OCI-M1 (cell line): ENCODE data around the gene MCHR1.
"Not testable (repeated sequence)": the region's sequence is repeated elsewhere in the genome, so short reads cannot be mapped to it uniquely, and the experiment has no call there.

Source experiments
- DNase-seq: peaks from one replicate; lab custom pipeline; 2025; lab: John Stamatoyannopoulos, UW

The MCHR1 gene

DNA sequence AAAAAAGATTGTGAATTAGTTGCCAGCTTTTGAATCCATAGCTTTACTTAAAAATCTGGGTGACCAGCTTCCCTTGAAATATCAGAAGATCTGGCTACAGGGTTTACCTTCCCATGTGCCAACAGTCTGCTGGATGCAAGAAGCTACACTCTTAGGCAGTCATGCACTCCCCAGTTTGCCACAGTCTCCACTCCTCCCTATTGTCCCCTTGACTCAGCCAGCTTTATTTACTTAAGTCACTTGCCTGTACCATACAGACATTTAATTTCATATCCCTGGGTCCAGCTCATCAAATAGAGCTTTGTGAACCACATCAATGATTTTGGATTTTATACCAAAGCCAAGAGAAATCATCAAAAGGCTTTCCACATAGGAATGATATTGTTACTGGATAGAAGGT, 12.2 kb downstream of the MCHR1 start:
- DNase-seq: no peak

DNA sequence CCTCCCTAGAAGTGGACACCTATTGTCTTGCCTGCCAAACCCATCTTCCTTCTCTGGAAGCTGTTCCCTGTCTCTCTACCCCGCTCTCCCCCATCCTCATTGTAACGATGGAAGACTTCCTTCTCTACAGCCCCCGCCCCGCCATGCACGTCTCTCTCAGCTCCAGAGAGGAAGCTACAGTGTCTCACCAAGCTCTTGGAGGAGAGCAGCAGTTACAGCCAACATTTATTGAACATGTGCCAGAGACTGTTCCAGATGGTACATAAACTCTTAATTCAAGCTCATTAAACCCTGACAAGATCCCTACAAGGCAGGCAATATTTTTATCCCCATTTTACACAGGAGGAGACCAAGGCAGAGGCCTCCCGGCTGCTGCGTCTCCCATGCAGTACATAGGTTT, 15.1 kb downstream of the MCHR1 start:
- peak; percentile 22 for DNase-seq

DNA sequence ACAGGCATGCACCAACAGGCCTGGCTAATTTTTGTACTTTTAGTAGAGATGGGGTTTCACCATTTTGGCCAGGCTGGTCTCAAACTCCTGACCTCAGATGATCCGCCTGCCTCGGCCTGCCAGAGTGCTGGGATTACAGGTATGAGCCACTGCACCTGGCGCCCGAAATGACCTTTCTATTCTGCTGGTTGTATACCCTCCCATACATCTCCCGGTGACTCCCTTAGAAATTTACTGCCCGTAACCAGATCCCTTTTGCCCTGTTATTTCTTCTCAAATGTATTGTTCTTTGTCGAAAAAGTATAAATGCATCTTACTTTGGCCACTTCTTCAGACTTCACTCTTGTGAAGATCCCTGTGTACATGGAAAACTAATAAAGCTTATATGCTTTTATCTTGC, 22.0 kb downstream of the MCHR1 start:
- no peak for DNase-seq

DNA sequence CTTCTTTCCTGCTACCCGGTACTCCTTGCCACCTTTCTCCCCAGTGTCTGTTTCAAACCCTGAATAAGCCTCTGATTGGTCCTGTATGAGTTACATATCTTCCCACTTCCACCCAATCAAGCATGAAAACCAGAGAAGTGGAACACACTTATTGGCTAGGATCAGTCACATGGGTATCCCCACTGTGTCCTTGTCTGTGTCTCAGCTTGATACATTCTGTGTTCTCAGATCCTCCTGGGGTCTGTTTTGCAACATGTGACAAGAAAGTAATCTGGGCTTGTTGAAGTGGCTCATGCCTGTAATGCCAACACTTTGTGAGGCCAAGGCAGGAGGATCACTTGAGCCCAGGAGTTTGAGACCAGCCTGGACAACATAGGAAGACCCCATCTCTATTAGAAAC, 23.9 kb downstream of the MCHR1 start:
- DNase-seq: peak; percentile 48

DNA sequence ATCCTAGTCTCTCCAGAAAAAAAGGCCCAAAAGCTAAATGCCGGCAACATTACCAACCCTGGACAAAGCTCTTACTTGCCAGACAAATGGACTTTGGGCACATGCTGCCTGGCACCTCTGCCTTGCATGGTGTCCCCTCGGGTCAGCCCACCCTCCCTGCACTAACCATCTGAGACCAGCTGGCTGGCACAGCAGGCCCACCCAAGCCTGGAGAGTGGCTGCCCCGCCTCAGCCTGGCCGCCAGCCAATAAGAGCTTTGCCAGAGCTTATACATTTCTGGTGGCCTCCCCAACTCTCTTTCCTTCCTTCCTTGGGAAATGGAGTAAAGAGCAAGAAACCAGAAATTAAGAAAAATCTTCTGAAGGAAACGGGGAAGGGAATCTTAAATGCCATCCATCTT, 24.5 kb downstream of the MCHR1 start:
- DNase-seq: no peak

DNA sequence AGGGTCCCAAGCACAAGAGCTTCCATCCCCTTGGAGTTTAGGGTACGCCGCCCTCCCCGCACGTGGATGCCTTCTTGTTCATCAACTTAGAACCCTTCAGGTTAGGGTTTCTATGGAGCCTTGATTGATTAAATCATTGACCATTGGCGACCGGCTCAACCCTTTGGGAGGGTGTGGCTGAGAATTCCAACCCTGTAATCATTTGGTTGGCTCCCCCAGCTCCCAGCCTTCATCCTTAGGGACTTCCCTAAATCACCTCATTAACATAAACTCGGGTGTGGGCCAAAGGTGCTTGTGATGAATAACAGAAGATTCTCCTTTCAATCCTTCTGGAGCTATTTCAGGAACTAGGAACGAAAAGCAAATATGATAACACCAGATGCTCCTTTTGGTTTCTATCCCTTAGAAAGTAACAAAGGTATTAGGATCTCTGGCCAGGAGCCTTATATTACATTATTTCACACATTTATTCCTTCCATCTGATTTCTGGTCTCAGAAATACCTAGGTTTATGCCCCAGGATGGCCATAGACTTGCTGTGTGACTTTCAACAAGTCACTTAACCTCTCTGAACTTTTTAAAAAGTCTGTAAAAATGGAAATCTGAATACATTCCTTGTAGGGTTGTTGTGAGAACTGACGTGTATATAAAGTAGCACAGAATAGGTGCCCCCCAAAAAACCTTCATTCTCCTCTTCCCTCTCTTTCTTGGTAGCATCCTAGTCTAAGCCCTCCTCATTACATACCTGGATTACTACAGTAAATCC, 26.8 kb downstream of the MCHR1 start:
- DNase-seq: no peak

DNA sequence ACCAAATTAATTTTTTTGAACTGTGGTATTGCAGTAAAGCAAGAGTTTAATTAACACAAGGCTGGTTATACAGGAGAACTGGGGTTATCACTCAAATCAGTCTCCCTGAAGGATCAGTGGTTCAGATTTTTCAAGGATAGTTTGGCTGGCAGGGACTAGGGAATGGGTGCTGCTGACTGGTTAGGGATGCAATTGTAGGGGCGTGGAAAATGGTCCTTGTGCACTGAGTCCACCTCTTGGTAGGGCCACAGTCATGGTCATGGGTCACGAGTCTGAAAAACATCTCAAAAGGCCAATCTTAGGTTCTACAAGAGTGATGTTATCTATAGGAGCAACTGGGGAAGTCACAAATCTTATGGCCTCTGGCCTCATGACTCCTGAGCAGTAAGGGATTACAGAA, 27.9 kb downstream of the MCHR1 start:
- no peak for DNase-seq

DNA sequence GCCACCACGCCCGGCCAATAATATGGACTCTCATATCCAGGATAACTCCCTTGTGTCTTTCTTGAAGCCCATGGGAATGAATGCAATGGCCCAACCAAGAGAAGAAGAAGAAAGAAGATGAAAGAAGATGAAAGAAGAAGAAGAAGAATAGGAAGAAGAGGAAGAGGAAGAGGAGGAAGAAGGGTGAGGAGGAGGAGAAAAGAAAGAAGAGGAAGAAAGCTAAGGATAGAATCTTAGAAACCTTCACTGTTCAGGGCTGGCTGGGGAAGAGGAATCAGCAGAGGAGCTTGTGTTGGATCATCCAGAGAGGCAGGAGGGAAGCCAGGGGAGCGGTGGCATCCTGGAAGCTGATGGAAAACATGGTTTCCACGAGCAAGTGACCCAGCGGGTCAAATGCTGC, 28.9 kb downstream of the MCHR1 start:
- no peak for DNase-seq

DNA sequence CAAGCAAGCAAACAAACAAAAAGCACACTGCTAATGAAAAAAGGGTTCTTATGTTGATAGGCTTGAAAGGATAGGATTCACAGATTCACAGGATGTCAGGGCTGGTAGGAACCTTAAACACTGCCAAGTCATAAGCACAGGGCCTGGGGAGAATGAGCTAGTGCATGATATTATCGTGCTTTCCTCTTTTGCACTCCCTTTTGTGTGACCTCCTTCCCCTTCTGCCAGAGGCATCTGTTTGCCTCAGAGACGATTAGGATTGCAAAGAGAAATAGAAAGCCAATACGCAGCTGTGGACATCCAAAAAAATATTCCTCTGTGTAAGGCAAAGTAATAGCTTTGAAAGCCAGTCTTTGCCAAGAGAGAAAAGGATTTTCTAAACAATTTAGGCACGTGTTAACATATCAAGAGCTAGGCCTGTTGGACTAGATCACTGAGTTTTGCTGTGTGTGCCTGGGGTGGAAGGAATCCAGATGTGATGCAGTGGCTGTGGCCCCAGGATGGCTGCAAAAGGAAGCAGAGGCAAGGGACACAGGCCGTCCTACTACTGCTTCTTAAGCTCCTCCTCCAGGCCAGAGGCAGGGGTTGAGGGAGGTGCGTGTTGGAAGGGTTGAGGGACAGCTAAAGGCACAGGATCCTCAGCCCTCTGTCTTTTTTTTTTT, 30.6 kb downstream of the MCHR1 start:
- peak; percentile 92 for DNase-seq

DNA sequence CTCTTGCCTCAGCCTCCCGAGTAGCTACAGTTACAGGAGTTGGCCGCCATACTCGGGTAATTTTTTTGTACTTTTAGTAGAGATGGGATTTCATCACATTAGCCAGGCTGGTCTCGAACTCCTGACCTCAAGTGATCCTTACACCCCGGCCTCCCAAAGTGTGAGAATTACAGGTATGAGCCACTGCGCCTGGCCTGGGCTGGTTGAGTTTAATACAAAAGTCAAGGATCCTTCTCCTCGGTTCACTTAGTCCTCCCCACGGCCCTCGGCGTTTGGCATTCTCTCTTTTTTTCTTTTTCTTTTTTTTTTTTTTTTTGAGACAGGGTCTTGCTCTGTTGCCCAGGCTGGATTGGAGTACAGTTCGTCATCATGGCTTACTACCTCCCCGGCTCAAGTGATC, 33.0 kb downstream of the MCHR1 start:
- DNase-seq: no peak

DNA sequence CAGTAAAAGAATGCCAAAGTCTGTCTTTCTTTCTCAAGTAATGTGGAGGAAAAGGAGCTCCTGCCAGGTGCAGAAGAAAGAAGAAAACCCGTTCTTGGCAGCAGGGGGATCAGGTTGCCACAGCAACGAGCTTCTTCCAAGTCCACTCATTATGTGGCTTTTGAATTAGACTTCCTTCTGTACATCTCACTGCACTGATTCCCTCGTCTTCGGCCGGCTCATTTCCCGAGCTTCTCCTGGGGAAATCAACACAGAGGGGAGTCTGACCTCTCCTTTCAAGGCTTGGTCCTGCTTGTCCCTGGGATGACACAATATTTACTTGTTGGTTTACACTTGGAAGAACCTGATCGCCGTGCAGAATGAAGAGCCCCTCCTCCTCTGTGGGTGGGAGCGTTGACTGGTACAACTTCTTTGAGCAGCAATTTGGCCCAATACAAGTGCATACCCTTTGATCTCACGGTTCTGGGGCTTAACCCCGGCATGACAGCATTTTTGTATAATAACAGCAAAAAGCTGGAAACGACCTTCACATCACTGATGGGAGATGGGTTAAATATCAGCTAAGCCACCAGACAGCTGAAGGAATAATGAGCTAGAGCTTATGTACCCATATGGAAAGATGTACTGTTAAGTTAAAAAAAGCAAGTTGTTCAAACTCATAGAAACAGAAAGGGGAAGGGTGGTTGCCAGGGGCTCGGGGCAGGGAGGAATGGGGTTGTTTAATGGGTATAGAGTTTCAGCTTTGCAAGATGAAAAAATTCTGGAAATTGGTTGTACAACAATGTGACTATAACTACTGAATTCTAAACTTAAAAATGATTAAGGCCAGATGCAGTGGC, 35.4 kb downstream of the MCHR1 start:
- DNase-seq: no peak

DNA sequence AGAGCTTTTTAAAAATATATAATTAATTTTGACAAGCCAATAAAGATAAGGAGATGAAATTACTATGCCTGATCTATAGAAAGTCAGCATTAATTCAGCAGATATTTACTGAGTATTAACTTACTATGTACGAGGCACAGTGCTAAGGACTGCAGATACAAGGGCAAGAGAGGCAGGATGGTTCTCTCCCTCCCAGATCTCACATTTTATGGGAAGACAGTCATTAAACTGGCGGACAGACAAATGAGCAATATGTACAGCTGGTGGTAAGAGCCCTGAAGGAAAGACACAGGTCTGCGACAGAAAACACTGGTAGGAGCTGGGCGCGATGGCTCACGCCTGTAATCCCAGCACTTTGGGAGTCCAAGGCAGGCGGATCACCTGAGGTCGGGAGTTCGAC, 36.8 kb downstream of the MCHR1 start:
- DNase-seq: no peak

DNA sequence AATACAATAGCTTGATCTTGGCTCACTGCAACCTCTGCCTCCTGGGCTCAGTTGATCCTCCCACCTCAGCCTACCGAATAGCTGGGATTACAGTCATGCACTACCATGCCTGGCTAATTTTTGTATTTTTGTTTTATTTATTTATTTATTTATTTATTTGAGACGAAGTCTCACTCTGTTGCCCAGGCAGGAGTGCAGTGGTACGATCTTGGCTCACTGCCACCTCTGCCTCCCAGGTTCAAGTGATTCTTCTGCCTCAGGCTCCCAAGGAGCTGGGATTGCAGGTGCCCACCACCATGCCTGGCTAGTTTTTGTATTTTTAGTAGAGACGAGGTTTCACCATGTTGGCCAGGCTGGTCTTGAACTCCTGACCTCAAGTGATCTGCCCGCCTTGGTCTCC, 38.4 kb downstream of the MCHR1 start:
- DNase-seq: not testable (repeated sequence)

DNA sequence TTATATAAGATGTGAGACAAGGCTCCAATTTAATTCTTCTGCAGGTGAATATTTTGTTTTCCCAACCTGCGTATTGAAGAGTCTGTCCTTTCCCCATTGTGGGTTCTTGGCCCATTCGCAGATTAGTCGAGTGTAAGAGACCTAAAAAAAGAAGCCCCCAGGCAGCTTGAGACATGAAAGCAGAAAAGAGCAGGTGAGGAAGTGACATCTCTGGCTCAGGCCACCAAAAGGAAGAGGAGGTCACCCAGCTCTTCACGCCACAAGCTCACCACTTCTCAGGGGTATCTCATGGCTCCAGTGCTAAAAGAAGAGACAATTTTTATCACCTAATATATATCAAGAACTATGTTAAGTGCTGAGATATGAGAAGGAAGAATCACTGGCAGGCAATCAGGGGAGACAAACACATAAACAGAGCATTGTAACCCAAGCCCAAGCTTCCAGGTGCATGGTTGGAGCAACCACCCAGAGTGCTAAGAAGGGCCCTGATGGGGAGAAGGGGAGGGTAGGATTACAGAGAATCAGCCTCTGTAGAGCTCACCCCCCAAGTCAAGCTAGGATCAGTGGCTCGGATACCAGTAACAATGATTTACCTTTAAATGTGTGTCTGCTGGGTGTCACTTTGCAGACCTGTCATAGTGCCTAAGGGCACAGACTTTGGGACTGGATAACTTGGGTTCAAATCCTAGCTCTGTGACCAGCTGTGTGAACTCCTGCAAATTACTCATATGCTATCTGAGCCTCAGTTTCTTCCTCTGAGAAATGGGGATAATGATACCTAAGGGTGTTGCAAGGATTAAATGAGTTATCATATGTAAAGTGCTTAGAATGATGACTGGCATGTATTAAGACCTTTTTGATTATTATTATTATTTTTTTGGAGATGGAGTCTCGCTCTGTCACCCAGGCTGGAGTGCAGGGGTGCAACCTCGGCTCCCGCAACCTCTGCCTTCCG, 39.2 kb downstream of the MCHR1 start:
- DNase-seq: no peak

DNA sequence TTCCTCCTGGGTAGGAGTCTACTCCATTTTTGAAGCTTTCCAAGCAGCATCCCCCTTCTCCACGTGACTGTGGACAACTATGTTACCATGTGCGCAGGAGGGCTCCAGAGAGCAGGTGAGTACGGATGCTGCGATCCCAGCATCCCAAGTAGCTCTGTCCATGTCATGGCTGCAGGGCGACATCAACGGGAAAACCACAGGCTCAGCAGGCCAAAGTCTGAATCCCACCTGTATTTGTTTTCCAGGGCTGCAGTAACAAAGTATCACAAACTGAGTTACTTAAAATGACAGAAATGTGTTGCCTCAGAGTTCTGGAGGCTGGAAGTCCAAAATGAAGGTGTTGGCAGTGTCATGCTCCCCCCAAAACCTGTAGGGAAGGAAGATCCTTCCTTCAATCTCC, 40.3 kb downstream of the MCHR1 start:
- no peak for DNase-seq

DNA sequence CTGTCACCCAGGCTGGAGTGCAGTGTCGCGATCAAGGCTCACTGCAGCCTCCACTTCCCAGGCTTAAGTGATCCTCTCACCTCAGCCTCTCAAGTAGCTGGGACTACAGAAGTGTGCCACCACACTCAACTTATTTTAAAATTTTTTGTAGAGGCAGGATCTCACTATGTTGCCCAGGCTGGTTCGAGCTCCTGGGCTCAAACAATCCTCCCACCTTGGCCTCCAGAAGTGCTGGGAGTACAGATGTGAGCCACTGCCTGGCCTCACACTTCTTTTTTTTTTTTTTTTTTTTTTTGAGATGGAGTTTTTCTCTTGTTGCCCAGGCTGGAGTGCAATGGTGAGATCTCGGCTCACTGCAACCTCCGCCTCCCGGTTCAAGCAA, 40.9 kb downstream of the MCHR1 start:
- DNase-seq: not testable (repeated sequence)

DNA sequence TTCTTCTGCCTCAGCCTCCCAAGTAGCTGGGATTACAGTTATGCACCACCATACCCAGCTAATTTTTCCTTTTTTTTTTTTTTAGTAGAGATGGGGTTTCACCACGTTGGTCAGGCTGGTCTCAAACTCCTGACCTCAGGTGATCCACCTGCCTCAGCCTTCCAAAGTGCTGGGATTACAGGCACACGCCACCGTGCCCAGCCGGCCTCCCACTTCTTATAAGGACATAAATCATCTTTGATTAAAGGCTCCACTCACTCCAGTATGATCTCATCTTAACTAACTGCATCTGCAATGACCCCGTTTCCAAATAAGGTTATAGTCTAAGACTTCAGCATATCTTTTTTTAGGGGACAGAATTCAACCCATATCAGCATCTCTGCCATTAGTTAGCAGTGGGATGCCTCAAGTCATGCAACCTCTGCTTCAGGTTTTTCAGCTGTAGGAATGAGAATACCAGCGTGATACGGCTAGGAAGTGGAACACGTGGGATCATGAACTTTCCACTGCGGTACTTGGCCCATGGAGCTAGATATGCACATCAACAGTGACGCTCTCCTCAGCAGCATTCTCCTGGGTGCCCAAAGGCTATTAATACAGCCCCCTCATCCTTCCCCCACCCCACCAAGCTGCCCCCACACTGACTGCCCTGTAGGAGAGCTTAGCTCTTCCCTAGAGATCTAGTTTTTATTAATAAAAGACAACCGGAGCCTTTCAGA, 41.4 kb downstream of the MCHR1 start:
- no peak for DNase-seq

DNA sequence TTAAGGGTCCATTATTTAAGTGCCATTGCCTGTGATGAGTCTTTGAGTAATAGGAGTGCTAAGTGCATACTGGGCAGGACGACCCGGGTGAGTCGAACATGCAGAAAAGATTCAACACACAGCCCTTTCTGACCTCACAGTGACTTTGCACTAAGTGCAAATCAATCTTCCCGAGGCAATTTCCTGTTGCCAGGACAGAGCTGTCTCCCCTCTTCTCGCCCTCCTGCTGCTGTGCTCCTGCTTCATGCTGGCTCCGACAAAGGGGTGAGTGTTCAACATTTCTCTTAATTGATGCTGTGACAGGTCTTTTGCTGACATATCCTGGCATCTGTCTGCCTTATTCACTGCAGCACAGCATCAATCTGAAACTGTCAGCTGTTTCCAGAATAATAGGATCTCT, 42.0 kb downstream of the MCHR1 start:
- peak; percentile 54 for DNase-seq

DNA sequence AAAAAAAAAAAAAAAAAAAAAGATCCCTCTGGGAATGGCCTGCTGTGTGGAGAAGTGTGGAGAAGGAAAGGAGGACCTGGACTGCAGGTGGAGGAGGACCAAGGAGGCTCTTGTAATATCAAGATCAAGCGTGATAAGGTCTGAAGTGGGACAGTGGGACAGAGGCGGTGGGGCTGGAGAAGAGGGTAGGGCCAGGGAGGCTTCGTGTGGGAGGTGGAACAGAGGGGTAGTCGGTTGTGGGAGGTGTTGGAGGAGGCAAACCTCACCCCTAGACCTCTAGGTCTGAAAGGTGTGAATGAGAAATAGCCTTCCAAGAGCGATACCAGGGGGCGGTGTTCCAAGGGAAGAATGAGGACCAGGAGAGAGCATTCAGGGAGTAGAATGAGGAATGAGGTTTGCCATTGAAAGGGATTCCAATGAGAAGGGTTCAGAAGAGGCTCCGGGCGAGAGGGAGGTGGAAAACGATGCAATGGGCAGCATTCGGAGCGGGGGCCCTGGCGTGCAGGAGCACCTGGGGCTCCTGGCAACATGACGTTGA, 44.2 kb downstream of the MCHR1 start:
- DNase-seq: no peak

DNA sequence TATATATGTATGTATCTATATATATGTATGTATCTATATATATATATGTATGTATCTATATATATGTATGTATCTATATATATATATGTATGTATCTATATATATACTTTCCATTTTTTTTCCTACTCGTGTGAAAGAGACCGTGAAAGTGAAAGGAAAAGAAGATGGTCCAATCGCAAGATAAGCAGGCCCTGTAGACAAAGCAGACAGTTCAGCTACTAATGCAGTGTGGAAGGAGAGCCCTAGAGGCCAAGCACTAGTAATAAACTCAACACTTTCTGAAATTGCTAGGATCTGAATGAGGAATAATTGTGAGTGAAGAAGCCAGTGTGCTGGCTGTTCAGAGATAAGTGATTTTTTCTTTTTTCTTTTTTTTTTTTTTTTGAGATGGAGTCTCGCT, 47.2 kb downstream of the MCHR1 start:
- peak; percentile 94 for DNase-seq
